Stimulated activated CD8-positive, alpha-beta memory T cell treated with anti-CD3 and anti-CD28 coated beads, Interleukin-15, amount 100 ng/mL, for 24 hours (primary cell): ENCODE data around the gene BRWD1.

ENCODE experiments used
- DNase-seq: peaks from one replicate; pipeline ENCODE4 v3.0.0-alpha.2; 2020; ENCODE audit warnings: low read depth

BRWD1 gene

GRCh38 chr21:39197448-39198233, 115.8 kb downstream of the BRWD1 start:
- DNase-seq, result no peak

GRCh38 chr21:39196838-39197237, 116.6 kb downstream of the BRWD1 start:
- no peak for DNase-seq

DNA sequence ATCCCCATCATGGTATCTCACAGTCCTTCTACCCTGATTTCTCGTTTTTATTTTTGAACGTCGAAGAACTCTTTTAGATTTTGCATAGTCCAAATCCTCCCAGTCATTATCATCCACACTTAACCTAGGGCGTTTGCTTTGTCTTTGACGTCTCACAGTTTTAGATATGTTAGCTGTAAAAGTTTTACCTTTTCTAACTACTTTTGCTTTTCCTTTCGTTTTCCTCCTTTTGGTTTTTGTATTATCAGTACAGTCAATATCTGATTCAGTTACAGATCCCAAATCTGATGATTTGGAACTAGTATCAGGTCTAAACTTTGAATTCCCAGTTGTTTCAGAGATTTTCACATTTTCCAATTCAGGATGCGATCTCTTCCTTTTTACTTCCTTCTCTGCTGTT, 117.1 kb downstream of the BRWD1 start:
- DNase-seq, result no peak

GRCh38 chr21:39193380-39193779, 120.1 kb downstream of the BRWD1 start:
- DNase-seq, result no peak

DNA sequence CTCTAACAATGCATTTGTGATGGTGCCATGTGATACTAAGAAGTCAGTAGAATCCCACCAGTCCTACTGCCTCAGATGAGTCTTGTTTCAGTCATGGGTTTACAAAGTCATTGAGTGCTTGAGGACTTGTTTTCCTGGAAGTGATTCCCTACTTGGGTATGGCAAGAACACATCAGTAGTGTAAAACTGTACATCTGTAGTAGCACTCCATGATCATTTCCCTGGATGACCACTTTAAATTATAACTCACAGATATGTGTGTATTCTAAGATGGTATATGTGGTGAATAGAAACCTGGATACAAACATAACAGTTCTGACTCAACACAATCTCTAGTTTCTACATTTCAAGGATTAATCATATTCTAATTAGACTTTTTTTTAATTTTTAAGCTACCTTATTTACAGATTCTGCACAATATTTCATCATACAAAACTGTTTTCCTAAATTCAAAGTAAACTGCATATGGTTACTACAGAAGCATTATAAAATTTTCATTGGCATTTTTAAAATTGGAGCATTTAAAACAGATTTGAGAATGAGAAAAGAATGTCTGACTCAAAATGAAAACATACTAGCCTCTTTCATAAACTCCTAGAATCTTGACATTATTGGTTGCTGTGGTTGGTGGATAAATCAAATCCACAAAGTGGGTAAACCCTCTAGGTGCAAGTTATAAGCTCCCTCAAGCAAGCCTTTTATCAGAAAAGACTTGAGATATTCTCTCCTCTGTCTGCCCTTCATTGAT, 123.4 kb downstream of the BRWD1 start:
- no peak for DNase-seq

DNA sequence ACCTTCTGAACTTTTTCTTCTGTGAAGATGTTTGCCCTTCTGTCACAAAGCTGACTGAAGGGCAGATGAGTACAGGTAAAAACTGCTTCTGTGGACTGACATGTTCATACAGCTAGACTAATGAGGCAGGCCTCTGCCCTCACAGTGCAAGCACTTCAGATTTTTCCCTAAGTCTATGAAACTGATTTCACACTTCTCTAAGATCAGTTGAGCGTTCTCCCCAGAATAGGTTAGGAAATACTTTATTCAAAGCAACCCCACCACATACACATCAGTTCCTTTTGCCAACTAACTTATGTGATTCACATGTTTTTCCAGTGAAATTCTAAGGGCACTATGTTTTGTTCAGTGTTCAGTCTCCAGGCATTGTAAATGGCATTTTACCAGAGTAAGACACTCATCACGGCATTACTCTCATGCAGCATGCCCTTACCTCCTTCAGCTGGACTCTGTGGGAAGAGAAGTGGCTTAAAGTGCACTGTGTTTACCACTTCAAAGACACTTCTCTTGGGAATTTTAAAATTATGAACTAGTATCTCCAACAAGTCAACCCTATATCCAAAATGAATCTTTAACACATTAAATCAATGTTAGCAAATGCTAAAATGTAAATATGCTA, 124.8 kb downstream of the BRWD1 start:
- DNase-seq, result no peak

DNA sequence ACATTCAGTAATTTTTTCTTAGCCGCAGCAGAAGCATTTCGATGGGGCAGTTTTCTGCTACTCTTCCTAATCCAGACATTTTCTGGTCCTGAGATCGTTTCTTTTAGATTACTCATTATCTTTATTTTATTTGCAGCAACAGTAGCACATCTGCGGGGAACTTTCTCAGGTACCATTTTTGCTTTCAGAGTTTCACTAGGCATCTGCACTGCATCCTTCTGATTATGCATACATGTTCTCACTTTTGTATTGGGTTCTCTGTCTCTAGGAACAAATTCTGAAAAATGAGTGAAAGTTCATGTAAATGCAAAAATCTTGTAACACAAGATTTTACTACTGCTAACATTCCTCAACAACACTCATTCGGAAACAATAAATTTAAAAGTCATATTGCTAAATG, 126.3 kb downstream of the BRWD1 start:
- DNase-seq, result no peak

DNA sequence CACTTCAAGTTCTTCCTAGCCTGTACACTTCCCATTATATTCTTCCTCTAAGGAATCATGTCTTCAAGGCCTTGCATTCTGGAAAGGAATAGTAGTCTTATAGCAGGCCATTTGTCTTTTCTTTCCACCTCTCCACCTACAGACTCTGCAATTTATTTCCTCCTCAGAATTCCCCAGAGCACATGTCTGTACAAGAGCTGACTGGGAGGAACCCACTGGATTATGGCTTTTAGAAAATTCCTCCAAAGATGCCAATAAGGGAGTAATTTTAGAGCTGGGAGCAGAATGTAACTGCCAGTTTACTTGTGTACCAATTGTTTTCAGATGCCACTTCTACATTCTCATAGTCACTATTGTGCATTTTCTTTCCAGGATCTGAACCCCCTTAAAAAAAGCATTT, 126.8 kb downstream of the BRWD1 start:
- DNase-seq, result no peak

DNA sequence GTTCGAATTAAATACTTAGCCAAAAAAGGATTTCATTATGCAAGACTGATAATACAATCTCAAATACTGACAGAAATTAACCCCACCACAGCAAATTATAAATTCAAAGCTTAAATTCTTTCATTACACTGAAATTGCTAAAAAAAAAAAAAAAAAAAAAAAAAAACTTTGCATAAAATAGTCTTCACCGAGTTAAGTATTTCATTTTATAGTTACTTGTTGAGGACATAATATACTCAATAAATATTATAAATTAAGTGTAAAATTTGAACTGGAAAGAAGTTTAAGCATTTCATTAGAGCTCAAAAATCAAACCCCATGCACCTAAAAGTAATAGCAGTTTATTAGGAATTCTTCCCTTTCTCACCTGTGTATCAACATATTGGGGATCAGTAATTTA, 128.3 kb downstream of the BRWD1 start:
- DNase-seq, result no peak

DNA sequence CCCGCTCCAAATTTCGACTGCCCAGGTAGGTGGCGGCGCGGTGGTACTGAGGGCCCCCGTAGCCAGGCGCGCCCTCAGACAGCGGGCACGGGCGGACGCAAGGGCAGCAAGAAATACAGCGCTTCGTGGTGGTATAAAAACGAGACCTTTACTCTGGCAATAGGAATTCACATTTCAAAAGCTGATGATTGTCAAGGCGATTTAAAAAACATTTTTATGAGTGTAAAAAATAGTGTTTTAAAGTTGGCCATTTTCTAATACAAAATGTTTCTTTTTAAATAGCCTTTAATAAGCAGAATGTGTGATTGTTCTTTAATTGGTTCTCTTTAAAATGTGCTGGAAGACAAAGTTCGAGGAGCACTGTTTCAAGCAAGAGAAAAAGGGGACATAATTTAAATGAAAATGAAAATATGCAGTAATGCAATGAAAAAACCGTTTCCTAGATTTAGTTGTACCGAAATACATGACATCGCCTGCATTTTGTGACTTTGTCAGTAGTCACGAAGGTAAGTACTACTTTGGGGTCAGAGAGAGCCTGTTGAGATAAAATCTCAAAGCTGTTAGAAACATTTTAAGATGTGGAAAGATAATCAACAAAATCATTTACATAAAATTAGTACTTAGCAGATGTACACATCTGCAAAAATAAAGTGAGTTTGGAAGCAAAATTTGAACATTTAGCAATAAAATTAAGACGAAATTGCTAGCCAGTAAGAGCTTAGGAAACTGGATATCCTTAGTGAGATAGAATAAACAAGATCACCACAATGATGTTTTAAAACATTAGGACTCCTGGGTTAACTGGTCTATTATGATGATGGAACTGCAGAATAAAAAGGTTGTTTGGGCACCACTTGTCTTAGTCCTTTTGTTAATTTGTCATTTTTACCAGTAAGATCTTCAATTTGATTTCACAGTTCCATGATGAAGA, 129.1 kb downstream of the BRWD1 start:
- DNase-seq, result no peak

- DNase-seq, result peak; percentile 92
These were observed 130.0 kb downstream of the BRWD1 start, which contains the start of gene PSMG1 for GRCh38 chr21:39183272-39184049. PSMG1 (minus strand) TSS chr21:39183451; CDS start chr21:39183385, 66 bp downstream.

- DNase-seq, result no peak
These were observed 130.8 kb downstream of the BRWD1 start for GRCh38 chr21:39182484-39183271.

GRCh38 chr21:39182016-39182415, 131.4 kb downstream of the BRWD1 start:
- DNase-seq, result no peak

- no peak for DNase-seq
These were observed 132.1 kb downstream of the BRWD1 start for GRCh38 chr21:39181205-39181818.

DNA sequence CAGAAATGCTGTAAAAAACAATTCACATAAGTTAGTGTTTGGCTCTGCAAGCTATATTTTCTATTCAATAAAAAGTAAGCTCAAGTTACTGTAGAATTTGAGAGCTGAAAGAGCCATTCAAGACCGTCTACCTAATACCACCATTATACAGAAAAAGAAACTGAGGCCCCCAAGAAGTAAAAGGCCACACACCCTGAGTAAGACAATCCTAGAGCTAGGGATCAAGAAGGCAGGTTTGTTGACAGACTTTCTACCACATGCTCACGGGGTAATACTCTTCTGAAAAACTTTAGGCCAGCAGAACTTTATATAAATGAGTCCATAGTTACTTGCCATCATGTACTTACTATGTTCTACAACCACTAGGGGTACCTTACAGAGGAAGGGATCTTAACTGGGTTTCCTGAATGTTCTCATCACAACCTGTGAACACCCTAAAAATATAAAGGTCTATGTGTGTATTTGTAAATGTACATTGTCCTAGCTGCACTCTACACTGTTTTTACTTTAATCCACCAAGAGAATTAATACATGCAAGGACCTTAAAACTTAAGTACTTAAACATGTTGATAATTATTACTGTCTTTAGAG, 132.9 kb downstream of the BRWD1 start:
- no peak for DNase-seq

DNA sequence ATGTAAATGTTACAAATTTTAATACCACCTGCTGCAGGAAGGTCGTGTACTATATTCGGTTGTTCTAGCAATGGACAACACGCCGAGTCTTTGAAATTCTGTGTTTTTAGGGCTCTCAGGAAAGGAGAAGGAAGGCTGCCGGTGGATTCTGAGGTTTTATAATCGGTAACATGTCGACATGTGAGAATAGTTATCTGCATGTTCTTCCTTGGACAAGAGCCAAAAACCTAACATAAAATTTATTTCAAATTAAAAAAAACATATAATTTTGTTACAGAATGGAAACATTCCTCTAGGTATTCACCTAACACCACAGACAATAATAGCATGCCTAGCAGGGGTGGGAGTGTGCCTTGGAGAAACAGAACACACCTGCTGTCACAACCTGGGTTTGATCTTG, 135.0 kb downstream of the BRWD1 start:
- DNase-seq, result no peak

- DNase-seq, result no peak
These were observed 137.1 kb downstream of the BRWD1 start for GRCh38 chr21:39176271-39176709.

DNA sequence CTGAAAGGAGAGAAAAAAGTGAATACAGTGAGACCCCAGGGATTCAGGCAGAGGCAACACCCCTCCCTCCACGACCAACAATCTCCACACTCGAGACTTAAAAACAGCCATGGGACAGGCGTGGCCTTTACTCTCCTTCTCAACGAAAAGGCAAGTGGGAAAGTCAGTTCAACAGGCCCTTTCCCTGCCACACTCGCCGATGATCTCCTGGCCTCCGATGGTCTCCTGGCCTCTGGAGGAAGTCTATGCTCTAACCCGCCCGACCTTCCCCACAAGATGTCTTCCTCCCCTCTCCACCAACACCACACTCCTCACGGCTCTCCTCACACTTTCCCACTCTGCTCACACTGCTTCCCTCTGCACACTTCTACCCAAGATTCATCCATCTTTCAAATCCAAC, 137.8 kb downstream of the BRWD1 start:
- DNase-seq, result no peak

GRCh38 chr21:39175154-39175553, 138.3 kb downstream of the BRWD1 start:
- no peak for DNase-seq
